Mesenchymal stem cell (in vitro differentiated cells and primary cell): Measurements from ENCODE around the gene CFD.

Experiments used
- DNase-seq: peaks from one replicate; pipeline ENCODE4 v3.0.0-alpha.2; 2013
- H2AFZ ChIP-seq: one replicate; pipeline ENCODE4 v1.6.1; 2013; ENCODE audit warnings: low read depth, mild to moderate bottlenecking, control low read depth, inconsistent platforms, low read length, moderate library complexity
- H2AK5ac ChIP-seq: 2 replicates; pipeline ENCODE4 v1.6.1; 2013; ENCODE audit warnings: low read length, moderate library complexity, mild to moderate bottlenecking, inconsistent platforms; ENCODE audit not compliant: severe bottlenecking
- H2BK120ac ChIP-seq: one replicate; pipeline ENCODE4 v1.6.1; 2013; ENCODE audit warnings: low read depth, mild to moderate bottlenecking, inconsistent platforms, low read length, moderate library complexity
- H2BK12ac ChIP-seq, 2 experiments: one replicate each; pipeline ENCODE4 v1.6.1; 2013; ENCODE audit warnings: inconsistent platforms in 2 of 2, low read length in 2 of 2, mild to moderate bottlenecking in 2 of 2, moderate library complexity in 2 of 2, control low read depth in 1 of 2
- H2BK15ac ChIP-seq: one replicate; pipeline ENCODE4 v1.6.1; 2013; ENCODE audit warnings: mild to moderate bottlenecking, low read depth, inconsistent platforms; ENCODE audit not compliant: poor library complexity, severe bottlenecking
- H2BK5ac ChIP-seq: 2 replicates; pipeline ENCODE4 v1.6.1; 2013; ENCODE audit warnings: low read depth, mild to moderate bottlenecking, low read length, control low read depth, inconsistent platforms; ENCODE audit not compliant: poor library complexity, severe bottlenecking
- H3K14ac ChIP-seq, 2 experiments: one replicate each; pipeline ENCODE4 v1.6.1; 2013; ENCODE audit warnings: inconsistent platforms in 2 of 2, low read length in 2 of 2, control low read depth in 1 of 2, mild to moderate bottlenecking in 1 of 2, moderate library complexity in 1 of 2
- H3K18ac ChIP-seq, 2 experiments: one replicate each; pipeline ENCODE4 v1.6.1; 2013; ENCODE audit warnings: inconsistent platforms in 2 of 2, low read length in 2 of 2, control low read depth in 1 of 2, low read depth in 1 of 2, mild to moderate bottlenecking in 1 of 2
- H3K23ac ChIP-seq, 2 experiments: one replicate each; pipeline ENCODE4 v1.6.1; 2013; ENCODE audit warnings: inconsistent platforms in 2 of 2, low read length in 2 of 2, mild to moderate bottlenecking in 2 of 2, moderate library complexity in 2 of 2, control low read depth in 1 of 2
- H3K27ac ChIP-seq: 2 replicates; pipeline ENCODE4 v1.5.1; 2013; ENCODE audit warnings: mild to moderate bottlenecking, moderate library complexity, low read length, control low read depth, inconsistent platforms; ENCODE audit not compliant: poor library complexity, severe bottlenecking
- H3K27me3 ChIP-seq, 2 experiments: 2 replicates each; pipeline versions ENCODE4 v1.6.1 to v1.7.0; 2013; ENCODE audit warnings: low read length in 2 of 2, mild to moderate bottlenecking in 2 of 2, moderate library complexity in 2 of 2, control low read depth in 1 of 2, inconsistent platforms in 1 of 2; ENCODE audit not compliant: control insufficient read depth in 1 of 2, insufficient read depth in 1 of 2
- H3K36me3 ChIP-seq, 2 experiments: 2 replicates each; pipeline versions ENCODE4 v1.6.1 to v1.7.0; 2013; ENCODE audit warnings: low read length in 2 of 2, control low read depth in 1 of 2, inconsistent platforms in 1 of 2, low read depth in 1 of 2, mild to moderate bottlenecking in 1 of 2; ENCODE audit not compliant: insufficient read depth in 2 of 2, control insufficient read depth in 1 of 2
- H3K4ac ChIP-seq, 2 experiments: one replicate each; pipeline ENCODE4 v1.6.1; 2013; ENCODE audit warnings: inconsistent platforms in 2 of 2, low read length in 2 of 2, mild to moderate bottlenecking in 2 of 2, moderate library complexity in 2 of 2, control low read depth in 1 of 2, low read depth in 1 of 2
- H3K4me1 ChIP-seq: 2 replicates; pipeline ENCODE4 v1.6.1; 2013; ENCODE audit warnings: low read depth, low read length, control low read depth; ENCODE audit not compliant: control insufficient read depth, insufficient read depth
- H3K4me2 ChIP-seq: 2 replicates; pipeline ENCODE4 v1.6.1; 2013; ENCODE audit warnings: low read length, mild to moderate bottlenecking, inconsistent platforms; ENCODE audit not compliant: poor library complexity, severe bottlenecking
- H3K4me3 ChIP-seq, 2 experiments: 2 replicates each; pipeline versions ENCODE4 v1.5.1 to v1.7.0; 2013; ENCODE audit warnings: low read length in 2 of 2, mild to moderate bottlenecking in 2 of 2, control low read depth in 1 of 2, low read depth in 1 of 2; ENCODE audit not compliant: insufficient read depth in 1 of 2
- H3K79me1 ChIP-seq: replicated peaks from 2 replicates; pipeline ENCODE4 v1.6.1; 2013; ENCODE audit warnings: mild to moderate bottlenecking, control low read depth, low read length, inconsistent platforms; ENCODE audit not compliant: poor library complexity, severe bottlenecking
- H3K9ac ChIP-seq: 2 replicates; pipeline ENCODE4 v1.7.0; 2013; ENCODE audit warnings: mild to moderate bottlenecking, low read length, moderate library complexity
- H3K9me3 ChIP-seq: 2 replicates; pipeline ENCODE4 v1.7.0; 2013; ENCODE audit warnings: mild to moderate bottlenecking, low read length; ENCODE audit not compliant: control insufficient read depth
- H4K8ac ChIP-seq: one replicate; pipeline ENCODE4 v1.6.1; 2013; ENCODE audit warnings: inconsistent platforms, mild to moderate bottlenecking, low read length, moderate library complexity
- H4K91ac ChIP-seq: one replicate; pipeline ENCODE4 v1.6.1; 2013; ENCODE audit warnings: mild to moderate bottlenecking, low read length, inconsistent platforms
- WGBS: methylation state at CpG from one replicate; pipeline ENCODE4 v1.1.7; 2013; ENCODE audit warnings: mixed read lengths; 5-methylcytosine and 5-hydroxymethylcytosine counted together

Gene CFD

DNA sequence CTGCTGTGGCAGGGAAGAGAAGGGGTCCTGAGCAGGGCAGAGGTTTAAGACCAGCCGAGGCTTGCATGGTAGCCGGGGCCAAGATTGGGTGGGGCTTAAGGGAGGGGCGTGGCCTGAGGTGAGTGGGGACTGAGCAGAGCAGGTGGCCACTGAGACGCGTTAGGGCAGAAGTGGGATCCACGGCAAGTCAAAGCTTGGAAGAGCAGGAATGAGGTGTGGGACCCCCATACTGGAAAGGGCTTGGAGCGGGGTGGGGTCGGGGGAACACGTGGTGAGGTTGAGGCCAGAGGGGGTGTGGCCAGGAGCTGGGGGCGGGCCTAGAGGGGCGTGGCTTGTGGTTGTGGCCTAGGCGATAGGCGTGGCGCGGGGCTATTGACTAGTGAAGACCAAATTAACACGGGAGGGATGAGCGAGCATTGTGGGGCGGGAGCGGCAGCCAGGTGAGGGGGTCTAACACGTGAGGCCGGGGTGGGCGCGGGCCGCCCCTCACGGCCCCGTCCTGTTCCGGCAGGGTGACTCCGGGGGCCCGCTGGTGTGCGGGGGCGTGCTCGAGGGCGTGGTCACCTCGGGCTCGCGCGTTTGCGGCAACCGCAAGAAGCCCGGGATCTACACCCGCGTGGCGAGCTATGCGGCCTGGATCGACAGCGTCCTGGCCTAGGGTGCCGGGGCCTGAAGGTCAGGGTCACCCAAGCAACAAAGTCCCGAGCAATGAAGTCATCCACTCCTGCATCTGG is 3.3 kb downstream of the CFD start:
- Histone ChIP-seq H2BK5ac (no peak overlapping the region), H4K91ac (no peak overlapping the region), H3K9ac (no peak overlapping the region), H3K79me1 (no peaks in the 10 kb centered on the region), H3K23ac (no peak overlapping the region), H2BK120ac (no peak overlapping the region), H2BK15ac (no peak overlapping the region), H3K27me3 (no peaks in the 10 kb centered on the region), H3K27ac (no peak overlapping the region), H3K4me3 (no peak overlapping the region), H2AK5ac (no peak overlapping the region), H2AFZ (no peak overlapping the region), H3K4ac (no peak overlapping the region), H3K4me2 (no peak overlapping the region), H2BK12ac (no peak overlapping the region), H3K4me1 (peaks cover 45% of the 10 kb centered on the region), H4K8ac (peak overlapping the region; percentile 55), H3K14ac (no peak overlapping the region), H3K18ac (no peak overlapping the region), H3K9me3 (no peaks in the 10 kb centered on the region), H3K36me3 (peaks cover 5 to 6% of the 10 kb centered on the region in 2 experiments)
- DNase-seq, result peak; percentile 60
- WGBS, result 16% methylated on average over 48 of the region's 48 CpGs

DNA sequence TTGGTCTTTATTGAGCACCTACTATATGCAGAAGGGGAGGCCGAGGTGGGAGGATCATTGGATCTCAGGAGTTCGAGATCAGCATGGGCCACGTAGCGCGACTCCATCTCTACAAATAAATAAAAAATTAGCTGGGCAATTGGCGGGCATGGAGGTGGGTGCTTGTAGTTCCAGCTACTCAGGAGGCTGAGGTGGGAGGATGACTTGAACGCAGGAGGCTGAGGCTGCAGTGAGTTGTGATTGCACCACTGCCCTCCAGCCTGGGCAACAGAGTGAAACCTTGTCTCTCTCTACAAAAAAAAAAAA is 3.8 kb downstream of the CFD start:
- H2AFZ ChIP-seq, result no peak overlapping the region
- no peak overlapping the region for H2AK5ac ChIP-seq
- no peaks in the 10 kb centered on the region for H3K27me3 ChIP-seq
- H3K27ac ChIP-seq, result no peak overlapping the region
- peaks cover 10 to 11% of the 10 kb centered on the region in 2 experiments for H3K36me3 ChIP-seq
- peaks cover 50% of the 10 kb centered on the region for H3K4me1 ChIP-seq
- no peak overlapping the region for H3K4ac ChIP-seq
- no peak overlapping the region for H2BK15ac ChIP-seq
- H3K4me3 ChIP-seq, result no peak overlapping the region
- no peak overlapping the region for H2BK5ac ChIP-seq
- peaks cover 4% of the 10 kb centered on the region for H3K79me1 ChIP-seq
- no peaks in the 10 kb centered on the region for H3K9me3 ChIP-seq
- H4K91ac ChIP-seq, result no peak overlapping the region
- no peak overlapping the region for H3K18ac ChIP-seq
- H2BK12ac ChIP-seq, result no peak overlapping the region
- H2BK120ac ChIP-seq, result no peak overlapping the region
- H3K9ac ChIP-seq, result no peak overlapping the region
- no peak overlapping the region for H4K8ac ChIP-seq
- no peak overlapping the region for H3K14ac ChIP-seq
- WGBS, result 90% methylated on average over 2 of the region's 7 CpGs
- no peak overlapping the region for H3K23ac ChIP-seq
- H3K4me2 ChIP-seq, result no peak overlapping the region
- no peak for DNase-seq

DNA sequence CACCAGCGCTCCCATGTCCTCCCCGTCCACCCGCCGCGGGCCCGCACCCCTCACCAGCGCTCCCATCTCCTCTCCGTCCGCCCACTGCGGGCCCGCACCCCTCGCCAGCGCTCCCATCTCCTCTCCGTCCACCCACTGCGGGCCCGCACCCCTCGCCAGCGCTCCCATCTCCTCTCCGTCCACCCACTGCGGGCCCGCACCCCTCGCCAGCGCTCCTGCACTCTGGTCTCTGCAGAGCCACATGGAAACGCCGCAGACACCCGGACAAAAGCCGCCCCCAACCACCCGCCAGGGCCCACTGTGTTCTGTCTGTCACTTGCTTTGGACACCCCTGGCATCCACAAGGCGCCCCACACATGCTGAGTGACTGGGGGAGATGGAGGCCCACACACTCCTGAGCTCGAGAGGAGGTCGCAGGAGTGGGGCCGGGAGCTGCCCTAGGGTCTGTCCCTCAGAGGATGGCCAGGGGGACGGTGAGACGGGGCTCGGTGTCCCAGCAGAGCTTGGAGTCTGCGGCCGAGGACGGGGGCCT is 7.4 kb downstream of the CFD start:
- no peak overlapping the region for H4K91ac ChIP-seq
- H3K23ac ChIP-seq, result no peak overlapping the region
- no peak overlapping the region for H3K14ac ChIP-seq
- no peak overlapping the region for H3K27ac ChIP-seq
- no peak overlapping the region for H3K4ac ChIP-seq
- no peak overlapping the region for H2BK120ac ChIP-seq
- H3K9ac ChIP-seq, result no peak overlapping the region
- no peak overlapping the region for H2BK15ac ChIP-seq
- DNase-seq, result no peak
- peak overlapping the region in 1 of 2 experiments; percentile 9 for H3K4me3 ChIP-seq
- H2BK12ac ChIP-seq, result no peak overlapping the region
- H3K4me1 ChIP-seq, result peaks cover 60% of the 10 kb centered on the region
- WGBS, result 92% methylated on average over 34 of the region's 38 CpGs
- peak overlapping the region; percentile 19 for H2BK5ac ChIP-seq
- no peaks in the 10 kb centered on the region for H3K27me3 ChIP-seq
- H3K9me3 ChIP-seq, result no peaks in the 10 kb centered on the region
- peak overlapping the region; percentile 56 for H2AK5ac ChIP-seq
- no peak overlapping the region for H3K18ac ChIP-seq
- H3K79me1 ChIP-seq, result peaks cover 5% of the 10 kb centered on the region
- H3K4me2 ChIP-seq, result no peak overlapping the region
- H2AFZ ChIP-seq, result no peak overlapping the region
- peaks cover 13 to 35% of the 10 kb centered on the region in 2 experiments for H3K36me3 ChIP-seq
- no peak overlapping the region for H4K8ac ChIP-seq

DNA sequence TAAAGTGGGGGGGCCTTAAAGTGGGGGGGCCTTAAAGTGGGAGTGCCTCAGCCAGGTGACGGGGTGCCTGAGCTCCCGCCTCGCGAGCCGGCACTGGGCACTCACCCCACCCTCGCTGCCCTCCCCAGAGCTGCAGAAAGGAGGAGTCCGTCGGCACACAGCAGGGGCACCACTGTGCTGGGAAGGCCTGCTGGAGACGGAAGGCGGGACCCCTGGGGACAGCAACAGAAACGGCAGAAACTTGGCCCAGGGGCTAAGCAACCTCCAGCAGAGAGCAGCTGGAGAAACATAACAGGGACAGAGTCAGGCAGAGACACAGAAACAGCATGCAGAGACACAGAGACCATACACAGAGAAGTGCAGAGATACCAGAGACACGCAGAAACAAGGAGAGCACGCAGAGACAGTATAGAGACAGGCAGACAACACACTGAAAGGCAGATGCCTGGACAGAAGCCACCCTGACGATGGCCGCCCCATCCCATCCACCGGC is 7.9 kb downstream of the CFD start:
- Histone ChIP-seq H4K91ac (no peak overlapping the region), H2BK120ac (no peak overlapping the region), H3K23ac (no peak overlapping the region), H4K8ac (no peak overlapping the region), H3K4me3 (peak overlapping the region in 1 of 2 experiments; percentile 9), H3K4me1 (peaks cover 63% of the 10 kb centered on the region), H2BK12ac (no peak overlapping the region), H3K9ac (no peak overlapping the region), H2AK5ac (peak overlapping the region; percentile 81), H3K9me3 (no peaks in the 10 kb centered on the region), H3K14ac (no peak overlapping the region), H3K36me3 (peaks cover 13 to 40% of the 10 kb centered on the region in 2 experiments), H3K79me1 (peaks cover 5% of the 10 kb centered on the region), H2BK5ac (no peak overlapping the region), H3K27ac (peak overlapping the region; percentile 11), H3K4ac (no peak overlapping the region), H3K4me2 (no peak overlapping the region), H3K27me3 (no peaks in the 10 kb centered on the region), H3K18ac (no peak overlapping the region), H2BK15ac (no peak overlapping the region), H2AFZ (no peak overlapping the region)
- WGBS, result 82% methylated on average over 16 of the region's 16 CpGs
- DNase-seq, result no peak
